IMR-90 (cell line): ENCODE measurements around the gene MYD88. TPM values are rescaled to one million over a fixed set of nuclear protein-coding genes. Genes with fewer than 3 reads are reported as not detected.

Experiments
- ATAC-seq: fragments of 200-7000 bp; cut with Tn5 transposase; 2 replicates; pipeline ENCODE4 v1.9.1; 2020; ENCODE audit warnings: low read depth, mild to moderate bottlenecking, moderate library complexity
- Bru-seq: library from RNA; stranded (reverse); fragments of 400-500 nt; gene quantifications from one replicate; lab custom pipeline; 2021; lab: Mats Ljungman, UMichigan
- BruChase-seq, 2 experiments: library from RNA; stranded (reverse); fragments of 400-500 nt; gene quantifications; one replicate each; lab custom pipeline; 2021; lab: Mats Ljungman, UMichigan
- BruUV-seq: library from RNA; stranded (reverse); fragments of 400-500 nt; replicated peaks from 2 replicates; lab custom pipeline; 2021; lab: Mats Ljungman, UMichigan
- CTCF ChIA-PET: fragments of 300-600 bp; formaldehyde crosslinking; extraction: SDS; loops from one replicate; lab custom pipeline; 2021; ENCODE audit warnings: antibody characterized with exemption; lab: Yijun Ruan, JAX
- POLR2A ChIA-PET: fragments of 300-600 bp; sonication (Branson Sonifier 250); formaldehyde crosslinking; loops from one replicate; lab custom pipeline; 2022; ENCODE audit warnings: antibody characterized with exemption; ENCODE audit not compliant: unreplicated experiment; lab: Charles Lee
- DNase-seq: peaks from one replicate; pipeline ENCODE4 v3.0.0; 2013
- H2AFZ ChIP-seq: replicated peaks from 2 replicates; pipeline ENCODE3; 2013; ENCODE audit warnings: low read length, mild to moderate bottlenecking; ENCODE audit not compliant: poor library complexity
- H2AK5ac ChIP-seq: 2 replicates; pipeline ENCODE4 v1.6.1; 2013; ENCODE audit warnings: low read depth, low read length, inconsistent platforms
- H2AK9ac ChIP-seq: replicated peaks from 2 replicates; pipeline ENCODE3; 2013; ENCODE audit warnings: mild to moderate bottlenecking, low read depth, low read length, moderate library complexity; ENCODE audit not compliant: poor library complexity
- H2BK120ac ChIP-seq: 2 replicates; pipeline ENCODE4 v1.6.1; 2013; ENCODE audit warnings: low read depth, low read length, inconsistent platforms
- H2BK15ac ChIP-seq: 3 replicates; pipeline ENCODE4 v1.6.1; 2013; ENCODE audit warnings: low read depth, low read length, inconsistent platforms
- H2BK20ac ChIP-seq: 2 replicates; pipeline ENCODE4 v1.6.1; 2013; ENCODE audit warnings: low read depth, mild to moderate bottlenecking, inconsistent platforms, low read length, moderate library complexity
- H2BK5ac ChIP-seq: 2 replicates; pipeline ENCODE4 v1.6.1; 2013; ENCODE audit warnings: mild to moderate bottlenecking, low read depth, low read length, inconsistent platforms; ENCODE audit not compliant: poor library complexity, severe bottlenecking
- H3K14ac ChIP-seq: replicated peaks from 2 replicates; pipeline ENCODE4 v1.6.1; 2013; ENCODE audit warnings: low read depth, low read length, inconsistent platforms
- H3K18ac ChIP-seq: 2 replicates; pipeline ENCODE4 v1.6.1; 2013; ENCODE audit warnings: low read depth, low read length, control low read depth
- H3K23ac ChIP-seq: 2 replicates; pipeline ENCODE4 v1.6.1; 2013; ENCODE audit warnings: low read depth, low read length, inconsistent platforms
- H3K27ac ChIP-seq: 2 replicates; pipeline ENCODE4 v1.5.1; 2013; ENCODE audit warnings: mild to moderate bottlenecking, control low read depth, low read length; ENCODE audit not compliant: insufficient read depth
- H3K27me3 ChIP-seq: 2 replicates; pipeline ENCODE4 v1.6.1; 2013; ENCODE audit warnings: low read length; ENCODE audit not compliant: control insufficient read depth, insufficient read depth
- H3K36me3 ChIP-seq: 2 replicates; pipeline ENCODE4 v1.6.1; 2013; ENCODE audit warnings: low read length, mixed read lengths; ENCODE audit not compliant: control insufficient read depth, insufficient read depth
- H3K4ac ChIP-seq: 2 replicates; pipeline ENCODE4 v1.6.1; 2013; ENCODE audit warnings: low read depth, low read length, inconsistent platforms
- H3K4me1 ChIP-seq: 2 replicates; pipeline ENCODE4 v1.6.1; 2013; ENCODE audit warnings: low read length, mixed read lengths; ENCODE audit not compliant: control insufficient read depth, insufficient read depth
- H3K4me2 ChIP-seq: 2 replicates; pipeline ENCODE4 v1.6.1; 2013; ENCODE audit warnings: low read depth, mild to moderate bottlenecking, control low read depth, low read length, moderate library complexity
- H3K4me3 ChIP-seq: 2 replicates; pipeline ENCODE4 v1.5.1; 2013; ENCODE audit warnings: low read depth, mild to moderate bottlenecking, control low read depth, low read length, moderate library complexity; ENCODE audit not compliant: insufficient read depth
- H3K56ac ChIP-seq: 2 replicates; pipeline ENCODE4 v1.6.1; 2013; ENCODE audit warnings: low read length, inconsistent platforms; ENCODE audit not compliant: insufficient read depth; ENCODE audit errors: extremely low read depth
- H3K79me1 ChIP-seq, 2 experiments: 2 replicates each; pipeline ENCODE4 v1.6.1; 2013; ENCODE audit warnings: low read length in 2 of 2, inconsistent platforms in 1 of 2, low read depth in 1 of 2
- H3K9ac ChIP-seq: 2 replicates; pipeline ENCODE4 v1.6.1; 2013; ENCODE audit warnings: low read depth, low read length, control low read depth
- H3K9me1 ChIP-seq: 2 replicates; pipeline ENCODE4 v1.6.1; 2013; ENCODE audit warnings: low read length, inconsistent platforms; ENCODE audit not compliant: insufficient read depth
- H3K9me3 ChIP-seq: 2 replicates; pipeline ENCODE4 v1.6.1; 2013; ENCODE audit warnings: low read length; ENCODE audit not compliant: control insufficient read depth, insufficient read depth
- H4K20me1 ChIP-seq: 2 replicates; pipeline ENCODE4 v1.6.1; 2013; ENCODE audit warnings: low read length, inconsistent platforms; ENCODE audit not compliant: insufficient read depth
- H4K5ac ChIP-seq: 2 replicates; pipeline ENCODE4 v1.6.1; 2013; ENCODE audit warnings: mild to moderate bottlenecking, low read depth, low read length, control low read depth
- H4K8ac ChIP-seq, 2 experiments: 2 replicates each; pipeline ENCODE4 v1.6.1; 2013; ENCODE audit warnings: low read depth in 2 of 2, low read length in 2 of 2, control low read depth in 1 of 2, inconsistent platforms in 1 of 2
- H4K91ac ChIP-seq: 2 replicates; pipeline ENCODE4 v1.6.1; 2013; ENCODE audit warnings: low read depth, low read length, inconsistent platforms; ENCODE audit not compliant: insufficient read depth
- CHD1 ChIP-seq: IDR thresholded peaks from 2 replicates; pipeline ENCODE4 v1.6.1; 2012; ENCODE audit warnings: low read depth, low read length, improper control_type of control experiment
- MAZ ChIP-seq: IDR thresholded peaks from 2 replicates; pipeline ENCODE4 v1.6.1; 2012; ENCODE audit warnings: low read depth, mild to moderate bottlenecking, low read length, improper control_type of control experiment, moderate library complexity, borderline replicate concordance
- MXI1 ChIP-seq: IDR thresholded peaks from 2 replicates; pipeline ENCODE4 v1.6.1; 2012; ENCODE audit warnings: low read depth, mild to moderate bottlenecking, low read length, moderate library complexity, borderline replicate concordance
- NFE2L2 ChIP-seq: fragments of 150-350 bp; IDR thresholded peaks from 2 replicates; pipeline ENCODE4 v1.6.1; 2016; ENCODE audit warnings: low read depth, mild to moderate bottlenecking, low read length
- RAD21 ChIP-seq: IDR thresholded peaks from 2 replicates; pipeline ENCODE4 v1.6.1; 2012; ENCODE audit warnings: low read length, improper control_type of control experiment
- SMC3 ChIP-seq: fragments of 150-350 bp; IDR thresholded peaks from 2 replicates; pipeline ENCODE4 v1.6.1; 2016; ENCODE audit warnings: low read depth, mild to moderate bottlenecking, antibody characterized with exemption, low read length, moderate library complexity
- WGBS, 2 experiments: methylation state at CpG; one replicate each; pipeline versions ENCODE4 v1.1.5 to v1.1.7; 2013; ENCODE audit warnings: missing lambda C conversion rate in 2 of 2; ENCODE audit not compliant: insufficient read length in 1 of 2; ENCODE audit errors: extremely low coverage in 2 of 2; 5-methylcytosine and 5-hydroxymethylcytosine counted together
- dilution Hi-C: fragments of 300-500 bp; cut with HindIII; formaldehyde crosslinking; loops from one replicate; pipeline ENCODE4 v1.14.3; 2018; ENCODE audit warnings: low sequenced_read_pairs; ENCODE audit not compliant: unreplicated experiment
- in situ Hi-C: fragments of 300-500 bp; cut with MboI; formaldehyde crosslinking; loops from 3 replicates; pipeline ENCODE4 v1.14.3; 2019; ENCODE audit warnings: low sequenced_read_pairs, inconsistent platforms, mixed read lengths
- intact Hi-C: fragments of 100-400 bp; cut with micrococcal nuclease; formaldehyde crosslinking; loops from 2 replicates; pipeline ENCODE4 v1.10.0; 2022
- long read RNA-seq: library from polyadenylated mRNA; unstranded; transcript quantifications from one replicate; pipeline ENCODE4 v2.0.0, GENCODE V29; 2021; ENCODE audit not compliant: unreplicated experiment
- polyA plus RNA-seq, 3 experiments: library from polyadenylated mRNA; depleted of rRNA; stranded (reverse); fragments of >200 nt; gene quantifications; 2 replicates each; pipeline ENCODE4 v1.2.3, GENCODE V29; 2012; ENCODE audit warnings: low replicate concordance in 1 of 3
- total RNA-seq: library from RNA; depleted of rRNA; stranded (reverse); fragments of >200 nt; gene quantifications from 2 replicates; pipeline ENCODE4 v1.2.3, GENCODE V29; 2012; rRNA removed
- TF ChIP-seq, protein P1 (sequence below): conservative IDR thresholded peaks from 2 replicates; pipeline ENCODE4 v1.5.1; 2012; ENCODE audit warnings: mild to moderate bottlenecking, low read depth, low read length, improper control_type of control experiment

The MYD88 gene
- 9.3 and 10.8 TPM in 2 replicates for total RNA-seq
- 34.4 and 39.8 TPM in 2 replicates for polyA plus RNA-seq (2012; rRNA removed)
- 30.6 and 68.8 TPM in 2 replicates for polyA plus RNA-seq (2012; cell fraction: cytosol; rRNA removed)
- polyA plus RNA-seq (2012; cell fraction: nucleus; rRNA removed; ENCODE audit: low replicate concordance), result 18.4 and 27.6 TPM in 2 replicates
- Bru-seq, nascent RNA, result percentile 51 among the genes with signal in this experiment
- BruChase-seq, experiment 1, labeled RNA remaining after a 6-hour chase, result percentile 77 among the genes with signal in this experiment
- BruChase-seq, experiment 2, labeled RNA remaining after a 2-hour chase, result percentile 71 among the genes with signal in this experiment
- long read RNA-seq, transcript MYD88-203 (4 exons, 2,712 nt), result minor isoform, 5 of 74 reads
- long read RNA-seq, transcript MYD88-201 (5 exons, 2,850 nt), result major isoform, 55 of 74 reads
- long read RNA-seq, partial matches to known transcripts, result 1 of 74 reads
- long read RNA-seq, other reads (novel, unspliced or antisense), result 13 of 74 reads

DNA sequence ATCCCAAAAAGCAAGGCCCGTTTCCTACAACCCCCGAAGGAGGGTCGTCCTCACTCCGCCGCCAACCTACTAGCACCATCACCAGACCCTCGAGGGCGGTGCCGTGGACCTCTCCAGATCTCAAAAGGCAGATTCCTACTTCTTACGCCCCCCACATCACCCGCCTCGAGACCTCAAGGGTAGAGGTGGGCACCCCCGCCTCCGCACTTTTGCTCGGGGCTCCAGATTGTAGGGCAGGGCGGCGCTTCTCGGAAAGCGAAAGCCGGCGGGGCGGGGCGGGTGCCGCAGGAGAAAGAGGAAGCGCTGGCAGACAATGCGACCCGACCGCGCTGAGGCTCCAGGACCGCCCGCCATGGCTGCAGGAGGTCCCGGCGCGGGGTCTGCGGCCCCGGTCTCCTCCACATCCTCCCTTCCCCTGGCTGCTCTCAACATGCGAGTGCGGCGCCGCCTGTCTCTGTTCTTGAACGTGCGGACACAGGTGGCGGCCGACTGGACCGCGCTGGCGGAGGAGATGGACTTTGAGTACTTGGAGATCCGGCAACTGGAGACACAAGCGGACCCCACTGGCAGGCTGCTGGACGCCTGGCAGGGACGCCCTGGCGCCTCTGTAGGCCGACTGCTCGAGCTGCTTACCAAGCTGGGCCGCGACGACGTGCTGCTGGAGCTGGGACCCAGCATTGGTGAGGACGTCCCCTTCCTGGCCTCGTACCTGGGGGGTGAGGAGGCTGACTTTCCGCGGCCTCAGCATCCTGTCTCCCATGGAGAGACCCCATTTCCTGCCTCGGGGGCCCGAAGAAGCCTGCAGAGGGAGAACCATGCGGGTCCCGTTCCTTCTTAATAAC lies at the start of gene MYD88:
MYD88 (plus strand) TSS at position 313 of the 842 bp plus-strand sequence; CDS start at position 353, 40 bp downstream.
- peak within 1 kb of the TSS; percentile 90 for H2BK120ac ChIP-seq
- ChIA-PET POLR2A (interaction anchor here (0.8 kb wide), 1 partner anchor 26 kb away, joined by 3 read pairs; the partner anchor contains the start of gene OXSR1), CTCF (no interaction called here)
- peak within 1 kb of the TSS; percentile 77 for H3K18ac ChIP-seq
- H3K27ac ChIP-seq, result peak within 1 kb of the TSS; percentile 93
- peak within 1 kb of the TSS; percentile 98 for H3K4me2 ChIP-seq
- peaks cover 25% of the 10 kb centered on the region for H3K36me3 ChIP-seq
- peak within 1 kb of the TSS; percentile 96 for H3K4me3 ChIP-seq
- peak within 1 kb of the TSS; percentile 95 for H2AK9ac ChIP-seq
- DNase-seq (peak; percentile 51), ATAC-seq (peak; percentile 35)
- peak within 1 kb of the TSS; percentile 80 for H2AK5ac ChIP-seq
- peak within 1 kb of the TSS; percentile 89 for H4K5ac ChIP-seq
- peaks cover 13% of the 10 kb centered on the region for H3K4me1 ChIP-seq
- peaks cover 24% of the 10 kb centered on the region for H3K9me1 ChIP-seq
- peak within 1 kb of the TSS; percentile 95 for H3K9ac ChIP-seq
- peaks cover 30 to 71% of the 10 kb centered on the region in 2 experiments for H3K79me1 ChIP-seq
- H3K27me3 ChIP-seq, result no peaks in the 10 kb centered on the region
- in situ Hi-C loops, result loop anchor here (10.0 kb wide), 1 partner anchor 346 kb away; no protein-coding TSS in a partner anchor
- H3K23ac ChIP-seq, result peak within 1 kb of the TSS; percentile 88
- no TSS peak for BruUV-seq
- peak within 1 kb of the TSS; percentile 97 for H3K14ac ChIP-seq
- peak within 1 kb of the TSS; percentile 72; the same call in 2 of the 3 replicates for H2BK15ac ChIP-seq
- H4K20me1 ChIP-seq, result 0 out of 2 replicates have a peak, but pooled peaks cover 3% of the 10 kb centered on the region
- H4K8ac ChIP-seq, result peak within 1 kb of the TSS; percentile 97 to 99
- H2AFZ ChIP-seq, result peak within 1 kb of the TSS; percentile 96
- TF ChIP-seq, protein P1, sequence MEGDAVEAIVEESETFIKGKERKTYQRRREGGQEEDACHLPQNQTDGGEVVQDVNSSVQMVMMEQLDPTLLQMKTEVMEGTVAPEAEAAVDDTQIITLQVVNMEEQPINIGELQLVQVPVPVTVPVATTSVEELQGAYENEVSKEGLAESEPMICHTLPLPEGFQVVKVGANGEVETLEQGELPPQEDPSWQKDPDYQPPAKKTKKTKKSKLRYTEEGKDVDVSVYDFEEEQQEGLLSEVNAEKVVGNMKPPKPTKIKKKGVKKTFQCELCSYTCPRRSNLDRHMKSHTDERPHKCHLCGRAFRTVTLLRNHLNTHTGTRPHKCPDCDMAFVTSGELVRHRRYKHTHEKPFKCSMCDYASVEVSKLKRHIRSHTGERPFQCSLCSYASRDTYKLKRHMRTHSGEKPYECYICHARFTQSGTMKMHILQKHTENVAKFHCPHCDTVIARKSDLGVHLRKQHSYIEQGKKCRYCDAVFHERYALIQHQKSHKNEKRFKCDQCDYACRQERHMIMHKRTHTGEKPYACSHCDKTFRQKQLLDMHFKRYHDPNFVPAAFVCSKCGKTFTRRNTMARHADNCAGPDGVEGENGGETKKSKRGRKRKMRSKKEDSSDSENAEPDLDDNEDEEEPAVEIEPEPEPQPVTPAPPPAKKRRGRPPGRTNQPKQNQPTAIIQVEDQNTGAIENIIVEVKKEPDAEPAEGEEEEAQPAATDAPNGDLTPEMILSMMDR, result 0 out of 2 replicates have a peak, but pooled peaks have one; percentile 6
- TF ChIP-seq MXI1 (peak; percentile 33; the same call in 1 of the 2 replicates), NFE2L2 (no peak), RAD21 (0 out of 2 replicates have a peak, but pooled peaks have one; percentile 16), SMC3 (no peak), MAZ (0 out of 2 replicates have a peak, but pooled peaks have one; percentile 7), CHD1 (no peak)
- peak within 1 kb of the TSS; percentile 78 for H2BK20ac ChIP-seq
- H4K91ac ChIP-seq, result peak within 1 kb of the TSS; percentile 90
- H2BK5ac ChIP-seq, result peak within 1 kb of the TSS; percentile 84
- dilution Hi-C loops, result no loop called here
- WGBS, 2 experiments, result 2% methylated on average over 37 of the region's 65 CpGs; no CpG with 5 or more reads in 1 of the 2 experiments
- H3K4ac ChIP-seq, result peak within 1 kb of the TSS; percentile 96
- intact Hi-C loops, result loop anchor here (1.0 to 2.0 kb wide), 2 partner anchors 58 to 90 kb away; no protein-coding TSS in a partner anchor
- H3K9me3 ChIP-seq, result no peaks in the 10 kb centered on the region
- peak within 1 kb of the TSS; percentile 84; the same call in 1 of the 2 replicates for H3K56ac ChIP-seq
